Neural progenitor cell (in vitro differentiated cells): ENCODE results near the gene SNN. TPM values are rescaled to one million over a fixed set of nuclear protein-coding genes. Genes with fewer than 3 reads are reported as not detected.

Source experiments
- DNase-seq: peaks from one replicate; pipeline ENCODE4 v3.0.0-alpha.2; 2016; ENCODE audit warnings: low spot score
- H2AFZ ChIP-seq: fragments of 200-600 bp; sonication (generic); replicated peaks from 2 replicates; pipeline ENCODE4 v1.6.1; 2016; ENCODE audit warnings: antibody characterized with exemption
- H3F3A ChIP-seq: fragments of 200-600 bp; sonication (generic); 2 replicates; pipeline ENCODE4 v1.6.1; 2016; ENCODE audit warnings: antibody characterized with exemption, low read depth
- H3K27ac ChIP-seq: fragments of 200-600 bp; sonication (generic); 2 replicates; pipeline ENCODE4 v1.5.1; 2016; ENCODE audit warnings: mild to moderate bottlenecking
- H3K27me3 ChIP-seq: fragments of 200-600 bp; sonication (generic); 2 replicates; pipeline ENCODE4 v1.6.1; 2016; ENCODE audit warnings: mild to moderate bottlenecking, moderate library complexity
- H3K36me3 ChIP-seq: fragments of 200-600 bp; sonication (generic); 2 replicates; pipeline ENCODE4 v1.5.1; 2016
- H3K4me1 ChIP-seq: fragments of 200-600 bp; sonication (generic); 2 replicates; pipeline ENCODE4 v1.6.1; 2016; ENCODE audit warnings: mixed run types
- H3K4me2 ChIP-seq: fragments of 200-600 bp; sonication (generic); 2 replicates; pipeline ENCODE4 v1.6.1; 2016
- H3K4me3 ChIP-seq: fragments of 200-600 bp; sonication (generic); 2 replicates; pipeline ENCODE4 v1.5.1; 2016
- H3K79me2 ChIP-seq: fragments of 200-600 bp; sonication (generic); 2 replicates; pipeline ENCODE4 v1.6.1; 2016; ENCODE audit warnings: low read depth
- H3K9ac ChIP-seq: fragments of 200-600 bp; sonication (generic); 2 replicates; pipeline ENCODE4 v1.6.1; 2016
- H3K9me3 ChIP-seq: fragments of 200-600 bp; sonication (generic); 2 replicates; pipeline ENCODE4 v1.5.1; 2016; ENCODE audit warnings: low read depth
- H4K20me1 ChIP-seq: fragments of 200-600 bp; sonication (generic); 2 replicates; pipeline ENCODE4 v1.6.1; 2016; ENCODE audit warnings: low read depth
- H3K27ac Mint-ChIP-seq: 3 replicates; pipeline ENCODE4 v1.8.0; 2021; ENCODE audit warnings: mixed read lengths
- H3K27me3 Mint-ChIP-seq: 2 replicates; pipeline ENCODE4 v1.8.0; 2022; ENCODE audit warnings: low read depth, mild to moderate bottlenecking, inconsistent platforms, moderate library complexity, mixed read lengths; ENCODE audit not compliant: insufficient read depth
- H3K36me3 Mint-ChIP-seq: 3 replicates; pipeline ENCODE4 v1.8.0; 2021; ENCODE audit warnings: mixed read lengths
- H3K4me1 Mint-ChIP-seq: 3 replicates; pipeline ENCODE4 v1.8.0; 2021; ENCODE audit warnings: mixed read lengths
- H3K4me3 Mint-ChIP-seq: 3 replicates; pipeline ENCODE4 v1.8.0; 2021; ENCODE audit warnings: mild to moderate bottlenecking, moderate library complexity, mixed read lengths
- H3K9me3 Mint-ChIP-seq: 3 replicates; pipeline ENCODE4 v1.8.0; 2020; ENCODE audit warnings: mixed read lengths
- CTCF ChIP-seq: fragments of 200-600 bp; sonication (generic); IDR thresholded peaks from 2 replicates; pipeline ENCODE4 v1.5.1; 2017; ENCODE audit warnings: antibody characterized with exemption, mild to moderate bottlenecking
- EZH2 ChIP-seq: fragments of 200-600 bp; sonication (generic); IDR thresholded peaks from 2 replicates; pipeline ENCODE4 v1.6.1; 2017; ENCODE audit warnings: antibody characterized with exemption, mild to moderate bottlenecking, moderate library complexity
- EZH2phosphoT487 ChIP-seq: fragments of 200-600 bp; sonication (generic); IDR thresholded peaks from 2 replicates; pipeline ENCODE4 v1.6.1; 2017; ENCODE audit warnings: antibody characterized with exemption
- total RNA-seq: library from RNA; depleted of rRNA; stranded (reverse); fragments of >200 nt; gene quantifications from 2 replicates; pipeline ENCODE4 v1.2.3, GENCODE V29; 2015; ENCODE audit warnings: low replicate concordance

Gene SNN
- total RNA-seq, 1 donor from 2014 or later: 48.7 TPM

- Mint-ChIP-seq H3K27me3 (peaks cover 2% of the 10 kb centered on the region), H3K9me3 (no peaks in the 10 kb centered on the region), H3K4me1 (no peaks in the 10 kb centered on the region), H3K27ac (no peak overlapping the region), H3K36me3 (peaks cover 9% of the 10 kb centered on the region), H3K4me3 (no peak overlapping the region)
- H3K9me3 ChIP-seq: no peaks in the 10 kb centered on the region
- no peaks in the 10 kb centered on the region for H3F3A ChIP-seq
- H3K27me3 ChIP-seq: no peaks in the 10 kb centered on the region
- no peak overlapping the region for H2AFZ ChIP-seq
- H3K4me3 ChIP-seq: no peak overlapping the region
- H4K20me1 ChIP-seq: no peaks in the 10 kb centered on the region
- H3K4me2 ChIP-seq: no peak overlapping the region
- no peaks in the 10 kb centered on the region for H3K79me2 ChIP-seq
- H3K4me1 ChIP-seq: no peaks in the 10 kb centered on the region
- no peak for DNase-seq
- no peak overlapping the region for H3K9ac ChIP-seq
- H3K27ac ChIP-seq: no peak overlapping the region
- no peaks in the 10 kb centered on the region for H3K36me3 ChIP-seq
- TF ChIP-seq CTCF: no peak
- no peak for TF ChIP-seq EZH2
- TF ChIP-seq EZH2phosphoT487: no peak
Measured at GRCh38 chr16:11708421-11708820, 40.2 kb downstream of the SNN start.

DNA sequence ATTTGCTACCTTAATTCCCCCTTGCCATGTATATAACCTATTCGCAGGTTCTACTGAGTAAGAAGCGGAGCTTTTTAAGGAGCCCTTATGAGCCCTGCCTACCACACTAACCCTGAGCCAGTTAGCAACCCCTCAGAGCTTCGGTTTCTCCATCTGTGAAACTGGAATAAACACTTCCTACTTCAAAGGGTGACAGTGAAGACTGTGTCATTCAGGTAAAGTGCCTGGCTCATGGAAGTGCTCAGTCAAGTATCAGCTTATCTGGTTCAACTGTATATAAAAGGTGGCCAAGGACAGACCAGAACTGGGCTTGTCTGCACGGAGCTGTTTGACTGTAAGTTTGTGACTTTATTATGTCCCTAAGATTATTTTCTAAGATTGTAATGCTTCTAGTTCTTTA, 43.4 kb downstream of the SNN start:
- Histone ChIP-seq H3K27ac (no peak overlapping the region), H3K4me3 (no peak overlapping the region), H3K27me3 (no peaks in the 10 kb centered on the region), H3K4me2 (no peak overlapping the region), H3K36me3 (no peaks in the 10 kb centered on the region), H3K79me2 (no peaks in the 10 kb centered on the region), H3K9ac (no peak overlapping the region), H3K9me3 (no peaks in the 10 kb centered on the region), H2AFZ (no peak overlapping the region), H3F3A (no peaks in the 10 kb centered on the region), H3K4me1 (no peaks in the 10 kb centered on the region), H4K20me1 (no peaks in the 10 kb centered on the region)
- TF ChIP-seq CTCF: no peak
- no peak for TF ChIP-seq EZH2phosphoT487
- no peak for TF ChIP-seq EZH2
- Mint-ChIP-seq H3K9me3 (no peaks in the 10 kb centered on the region), H3K4me3 (no peak overlapping the region), H3K36me3 (peaks cover 9% of the 10 kb centered on the region), H3K27me3 (peaks cover 4% of the 10 kb centered on the region), H3K4me1 (peaks cover 2% of the 10 kb centered on the region), H3K27ac (no peak overlapping the region)
- no peak for DNase-seq

DNA sequence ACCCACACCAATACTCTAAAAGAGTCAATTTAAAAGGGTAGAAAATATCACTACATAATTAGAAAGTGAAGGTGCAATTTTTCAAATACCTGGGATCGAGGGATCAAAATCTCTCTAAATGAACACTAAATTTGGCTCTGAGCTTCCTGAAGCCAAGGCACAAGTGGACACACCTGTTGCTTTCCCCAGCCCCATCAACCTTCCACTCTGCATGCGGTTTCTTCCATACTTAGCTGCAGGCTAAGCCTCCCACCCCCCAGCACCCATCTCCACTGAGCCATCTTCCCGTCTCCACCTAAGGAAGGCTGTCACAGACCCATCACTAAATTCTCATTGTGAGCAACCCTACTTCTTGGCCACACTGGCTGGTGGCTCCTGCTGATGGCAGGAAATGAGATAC, 43.9 kb downstream of the SNN start:
- no peak overlapping the region for H3K9ac ChIP-seq
- no peak overlapping the region for H3K27ac ChIP-seq
- H2AFZ ChIP-seq: no peak overlapping the region
- Mint-ChIP-seq H3K9me3 (no peaks in the 10 kb centered on the region), H3K36me3 (peaks cover 9% of the 10 kb centered on the region), H3K4me3 (no peak overlapping the region), H3K4me1 (peaks cover 2% of the 10 kb centered on the region), H3K27me3 (peaks cover 4% of the 10 kb centered on the region), H3K27ac (no peak overlapping the region)
- H3K36me3 ChIP-seq: no peaks in the 10 kb centered on the region
- no peaks in the 10 kb centered on the region for H3K27me3 ChIP-seq
- no peaks in the 10 kb centered on the region for H3K9me3 ChIP-seq
- TF ChIP-seq CTCF (no peak), EZH2 (no peak), EZH2phosphoT487 (no peak)
- H3K4me2 ChIP-seq: no peak overlapping the region
- no peak for DNase-seq
- no peaks in the 10 kb centered on the region for H3K4me1 ChIP-seq
- H3F3A ChIP-seq: no peaks in the 10 kb centered on the region
- no peaks in the 10 kb centered on the region for H3K79me2 ChIP-seq
- no peak overlapping the region for H3K4me3 ChIP-seq
- H4K20me1 ChIP-seq: no peaks in the 10 kb centered on the region
